ENCODE measurements around the gene FOXL3.

- TF ChIP-seq CTCF (IDR thresholded peaks at IDR 0.05) = no peak
- TF ChIP-seq EZH2 (IDR thresholded peaks at IDR 0.05; ENCODE audit: borderline replicate concordance, insufficient read depth, low read depth, low read length, poor library complexity, severe bottlenecking) = no peak
Measured at GRCh38 chr7:323410-323809, 33.4 kb downstream of the FOXL3 start.
